GM12872 (cell line): ENCODE results near the gene SLC47A1.

Source experiments
- TF ChIP-seq, protein P1 (sequence below): IDR thresholded peaks from 3 replicates; pipeline ENCODE4 v1.5.1; 2011; ENCODE audit warnings: low read depth, mild to moderate bottlenecking, low read length, moderate library complexity; ENCODE audit not compliant: insufficient read depth

SLC47A1 gene

GRCh38 chr17:19544366-19544765 is 10.7 kb downstream of the SLC47A1 start:
- TF ChIP-seq, protein P1, sequence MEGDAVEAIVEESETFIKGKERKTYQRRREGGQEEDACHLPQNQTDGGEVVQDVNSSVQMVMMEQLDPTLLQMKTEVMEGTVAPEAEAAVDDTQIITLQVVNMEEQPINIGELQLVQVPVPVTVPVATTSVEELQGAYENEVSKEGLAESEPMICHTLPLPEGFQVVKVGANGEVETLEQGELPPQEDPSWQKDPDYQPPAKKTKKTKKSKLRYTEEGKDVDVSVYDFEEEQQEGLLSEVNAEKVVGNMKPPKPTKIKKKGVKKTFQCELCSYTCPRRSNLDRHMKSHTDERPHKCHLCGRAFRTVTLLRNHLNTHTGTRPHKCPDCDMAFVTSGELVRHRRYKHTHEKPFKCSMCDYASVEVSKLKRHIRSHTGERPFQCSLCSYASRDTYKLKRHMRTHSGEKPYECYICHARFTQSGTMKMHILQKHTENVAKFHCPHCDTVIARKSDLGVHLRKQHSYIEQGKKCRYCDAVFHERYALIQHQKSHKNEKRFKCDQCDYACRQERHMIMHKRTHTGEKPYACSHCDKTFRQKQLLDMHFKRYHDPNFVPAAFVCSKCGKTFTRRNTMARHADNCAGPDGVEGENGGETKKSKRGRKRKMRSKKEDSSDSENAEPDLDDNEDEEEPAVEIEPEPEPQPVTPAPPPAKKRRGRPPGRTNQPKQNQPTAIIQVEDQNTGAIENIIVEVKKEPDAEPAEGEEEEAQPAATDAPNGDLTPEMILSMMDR = no peak

DNA sequence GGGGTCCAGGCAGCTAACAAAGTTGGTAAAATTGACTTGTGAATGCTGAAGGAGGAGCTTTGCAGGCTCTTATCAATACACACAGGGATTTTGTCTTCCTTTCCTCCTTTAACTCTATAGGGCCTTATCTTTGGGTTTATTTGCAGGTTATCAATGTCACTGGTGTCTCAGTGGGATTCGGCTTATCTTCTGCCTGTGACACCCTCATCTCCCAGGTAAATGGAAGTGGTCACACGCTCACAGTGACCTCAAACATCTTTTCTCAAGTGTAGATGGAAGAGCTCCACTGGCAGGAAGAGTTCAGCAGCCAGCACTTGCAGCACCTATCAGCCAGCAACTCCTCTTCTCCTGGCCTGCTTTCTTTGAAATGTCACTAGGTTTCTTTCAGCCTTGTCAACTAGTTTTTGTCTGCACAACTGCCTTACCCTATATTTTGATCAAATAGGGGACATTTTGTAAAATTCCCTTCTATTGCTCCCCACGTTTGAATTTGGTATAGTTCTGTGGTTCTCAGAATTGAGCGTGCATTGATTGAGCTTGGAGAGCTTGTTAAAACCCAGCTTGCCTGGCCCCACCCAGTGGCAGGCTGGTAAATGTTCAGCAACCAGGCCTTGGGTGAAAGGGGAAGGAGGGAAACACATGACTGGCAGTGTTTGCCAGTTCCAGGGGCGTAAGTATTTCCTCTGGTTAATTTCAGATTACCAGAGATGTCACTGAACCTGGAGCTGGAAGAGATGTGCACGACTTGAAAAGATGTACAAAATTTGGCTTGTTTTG is 12.8 kb downstream of the SLC47A1 start:
- TF ChIP-seq, protein P1 = no peak

- TF ChIP-seq, protein P1 = no peak
Measured at GRCh38 chr17:19549746-19550623, 16.3 kb downstream of the SLC47A1 start.

DNA sequence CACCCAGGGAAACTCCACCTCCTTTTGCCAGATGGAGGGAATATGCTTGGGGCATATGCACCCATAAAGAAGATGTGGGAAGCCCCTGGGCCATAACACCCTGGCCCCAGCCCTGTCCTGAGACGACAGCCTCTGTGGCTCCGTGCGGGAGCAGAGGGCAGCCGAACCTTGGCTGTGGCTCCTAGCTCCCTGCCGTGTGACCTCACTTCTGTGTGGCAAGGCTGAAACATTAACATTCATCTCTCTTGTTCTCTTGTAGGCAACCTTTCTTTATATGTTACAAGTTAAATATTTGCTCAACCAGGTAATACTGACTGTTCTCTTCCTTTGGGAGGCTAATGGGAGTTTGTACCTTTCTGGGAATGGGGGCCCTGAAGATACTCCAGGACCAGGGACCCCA is 17.5 kb downstream of the SLC47A1 start:
- TF ChIP-seq, protein P1 = no peak

DNA sequence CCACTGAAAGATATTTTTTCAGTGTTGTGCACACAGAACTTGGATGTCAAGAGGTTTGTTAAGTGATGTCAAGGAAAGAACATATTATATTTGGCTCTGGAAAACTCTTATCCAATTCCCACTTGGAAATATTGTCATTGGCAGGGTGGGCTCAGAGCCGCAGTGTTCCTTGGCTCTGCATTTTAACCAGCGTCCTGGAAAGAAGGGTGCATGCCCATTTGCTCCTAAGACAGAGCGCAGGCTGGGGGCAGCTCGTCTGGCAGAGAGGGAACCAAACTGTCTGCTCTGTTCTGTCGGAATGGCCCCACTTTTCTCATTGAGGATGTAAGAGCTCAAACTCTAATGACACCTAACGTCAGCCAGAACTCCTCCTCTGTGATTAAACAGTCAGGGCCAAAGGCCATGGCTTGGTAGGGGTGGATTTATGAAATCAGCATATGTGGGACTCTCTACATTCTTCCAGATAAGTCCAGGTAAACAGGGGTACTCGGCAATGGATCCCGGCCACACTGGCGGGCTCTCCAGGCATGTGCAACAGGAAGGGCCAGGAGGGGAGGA is 18.0 kb downstream of the SLC47A1 start:
- TF ChIP-seq, protein P1 = no peak

DNA sequence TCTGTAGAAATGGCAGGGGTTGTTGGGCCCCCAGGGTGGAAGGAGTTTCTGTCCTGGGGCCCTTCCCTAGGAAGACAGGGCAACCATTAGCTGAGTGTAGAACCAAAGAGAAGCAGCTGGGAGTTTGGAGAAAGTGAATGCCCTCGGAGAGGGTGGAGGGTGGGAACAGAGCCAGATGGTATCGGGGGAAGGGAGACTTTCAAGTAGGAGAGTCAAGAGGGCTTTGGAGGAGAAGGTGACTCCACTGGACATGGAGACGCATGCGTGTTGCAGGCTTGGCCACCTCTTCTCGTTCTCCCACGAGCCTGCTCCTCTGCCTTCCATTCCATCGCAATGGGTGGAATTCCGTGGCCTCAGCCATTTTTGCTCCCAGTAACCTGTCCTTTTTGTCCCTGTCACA is 19.4 kb downstream of the SLC47A1 start:
- TF ChIP-seq, protein P1 = no peak

GRCh38 chr17:19554393-19554792 is 20.7 kb downstream of the SLC47A1 start:
- TF ChIP-seq, protein P1 = no peak
